ENCODE data around the gene STAC3.
"Not testable (repeated sequence)": the region's sequence is repeated elsewhere in the genome, so short reads cannot be mapped to it uniquely, and the experiment has no call there.

The STAC3 gene

DNA sequence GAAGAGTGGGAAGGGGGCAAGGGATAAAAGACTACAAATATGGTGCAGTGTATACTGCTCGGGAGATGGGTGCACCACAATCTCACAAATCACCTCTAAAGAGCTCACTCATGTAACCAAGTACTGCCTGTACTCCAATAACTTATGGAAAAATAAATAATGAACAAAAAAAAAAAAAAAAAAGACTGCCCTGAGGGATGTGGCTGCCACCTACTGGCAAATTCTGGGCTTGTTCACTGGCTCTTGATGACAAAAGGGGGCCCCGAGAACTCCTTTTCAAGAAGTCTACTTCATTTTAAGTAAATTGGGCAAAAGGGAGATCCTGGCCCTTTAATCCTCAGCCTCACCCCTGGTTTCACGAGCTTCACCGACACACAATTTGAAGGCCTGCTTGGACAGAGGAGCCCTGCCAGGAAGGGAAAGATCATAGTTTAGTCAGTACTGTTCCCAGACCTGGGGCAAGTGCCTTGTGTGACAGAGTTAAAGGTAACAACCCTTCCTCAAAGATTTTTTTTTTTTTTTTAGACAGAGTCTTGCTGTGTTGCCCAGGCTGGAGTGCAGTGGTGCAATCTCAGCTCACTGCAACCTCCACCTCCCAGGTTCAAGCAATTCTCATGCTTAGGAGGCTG, 26.1 kb upstream of the STAC3 start:
- DNase-seq (ENCODE audit: low spot score): no peak
- in situ Hi-C loops (cut with MboI; ENCODE audit: low pct_unique_long_range_greater_than_20kb, low sequenced_read_pairs, unreplicated experiment): no loop called here
- TF ChIP-seq, protein P1, sequence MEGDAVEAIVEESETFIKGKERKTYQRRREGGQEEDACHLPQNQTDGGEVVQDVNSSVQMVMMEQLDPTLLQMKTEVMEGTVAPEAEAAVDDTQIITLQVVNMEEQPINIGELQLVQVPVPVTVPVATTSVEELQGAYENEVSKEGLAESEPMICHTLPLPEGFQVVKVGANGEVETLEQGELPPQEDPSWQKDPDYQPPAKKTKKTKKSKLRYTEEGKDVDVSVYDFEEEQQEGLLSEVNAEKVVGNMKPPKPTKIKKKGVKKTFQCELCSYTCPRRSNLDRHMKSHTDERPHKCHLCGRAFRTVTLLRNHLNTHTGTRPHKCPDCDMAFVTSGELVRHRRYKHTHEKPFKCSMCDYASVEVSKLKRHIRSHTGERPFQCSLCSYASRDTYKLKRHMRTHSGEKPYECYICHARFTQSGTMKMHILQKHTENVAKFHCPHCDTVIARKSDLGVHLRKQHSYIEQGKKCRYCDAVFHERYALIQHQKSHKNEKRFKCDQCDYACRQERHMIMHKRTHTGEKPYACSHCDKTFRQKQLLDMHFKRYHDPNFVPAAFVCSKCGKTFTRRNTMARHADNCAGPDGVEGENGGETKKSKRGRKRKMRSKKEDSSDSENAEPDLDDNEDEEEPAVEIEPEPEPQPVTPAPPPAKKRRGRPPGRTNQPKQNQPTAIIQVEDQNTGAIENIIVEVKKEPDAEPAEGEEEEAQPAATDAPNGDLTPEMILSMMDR (IDR thresholded peaks at IDR 0.05; ENCODE audit: extremely low read depth, insufficient read depth, missing control alignments): peak; percentile 33

DNA sequence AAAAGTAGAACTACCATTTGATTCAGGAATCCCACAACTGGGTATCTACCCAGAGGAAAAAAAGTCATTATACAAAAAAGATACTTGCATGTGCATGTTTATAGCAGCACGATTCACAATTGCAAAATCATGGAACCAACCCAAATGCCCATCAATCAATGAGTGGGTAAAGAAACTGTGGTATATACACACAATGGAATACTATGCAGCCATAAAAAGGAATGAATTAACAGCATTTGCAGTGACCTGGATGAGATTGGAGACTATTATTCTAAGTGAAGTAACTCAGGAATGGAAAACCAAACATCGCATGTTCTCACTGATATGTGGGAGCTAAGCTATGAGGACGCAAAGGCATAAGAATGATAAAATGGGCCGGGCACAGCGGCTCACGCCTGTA, 25.2 kb upstream of the STAC3 start:
- DNase-seq (ENCODE audit: low spot score); in situ Hi-C loops (cut with MboI; ENCODE audit: low pct_unique_long_range_greater_than_20kb, low sequenced_read_pairs, unreplicated experiment): not testable (repeated sequence)

DNA sequence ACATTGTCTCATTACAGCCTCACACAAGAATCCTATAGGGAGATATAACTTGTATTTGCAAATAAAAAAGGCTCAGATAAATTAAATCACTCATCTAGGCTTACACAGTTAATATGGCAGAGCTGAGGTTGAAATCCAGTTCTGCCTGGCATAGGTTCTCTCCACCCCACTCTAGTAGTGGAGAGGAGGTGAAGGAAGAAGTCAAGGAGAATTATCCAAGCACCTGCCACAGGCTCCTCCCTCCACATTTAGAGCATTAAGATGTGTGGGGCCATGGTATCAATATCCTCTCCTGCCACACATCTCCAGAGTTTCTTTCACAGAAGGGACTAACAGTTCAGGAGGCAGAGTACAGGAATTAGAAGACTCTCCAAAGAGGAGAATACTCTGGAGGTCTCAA, 22.5 kb upstream of the STAC3 start:
- TF ChIP-seq, protein P1 (IDR thresholded peaks at IDR 0.05; ENCODE audit: extremely low read depth, insufficient read depth, missing control alignments): no peak
- in situ Hi-C loops (cut with MboI; ENCODE audit: low pct_unique_long_range_greater_than_20kb, low sequenced_read_pairs, unreplicated experiment): no loop called here
- DNase-seq (ENCODE audit: low spot score): no peak

DNA sequence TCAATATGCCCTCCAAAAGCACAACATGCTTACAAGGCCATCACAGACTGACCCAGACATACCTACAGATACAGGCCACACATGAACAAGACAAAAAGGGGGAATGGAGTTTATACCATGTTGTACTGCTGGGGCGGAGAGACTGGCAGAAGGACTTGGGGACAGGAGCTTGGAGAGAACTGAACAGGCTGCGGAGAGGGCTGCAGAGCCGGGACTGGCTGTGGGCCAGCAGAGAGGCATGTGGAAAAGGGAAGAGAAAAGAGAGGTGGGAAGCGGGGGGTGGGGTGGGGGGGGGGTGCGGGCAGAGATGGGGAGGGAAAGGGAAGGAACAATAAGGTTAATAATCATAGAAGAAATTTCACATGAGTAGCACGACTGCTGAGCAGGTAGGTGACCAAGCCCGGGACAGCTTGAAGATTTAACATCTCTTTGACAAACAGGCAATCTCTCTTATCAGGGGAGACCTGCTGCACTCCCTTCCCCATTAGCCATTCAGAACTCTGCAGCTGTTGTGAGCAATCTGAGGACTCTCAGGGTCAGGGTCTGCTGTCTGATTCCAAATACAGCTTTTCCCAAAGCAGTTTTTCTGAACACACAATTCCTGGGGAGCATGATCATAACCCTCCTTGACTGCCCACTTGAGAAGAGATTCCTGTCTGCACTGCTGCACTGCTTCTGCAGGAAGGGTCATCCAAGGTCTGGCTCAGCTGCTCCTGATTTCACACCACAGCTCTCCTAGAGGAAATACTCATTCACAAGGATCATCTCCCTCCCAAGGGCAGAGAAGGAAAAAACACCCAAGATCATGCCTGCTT, 21.6 kb upstream of the STAC3 start:
- DNase-seq (ENCODE audit: low spot score): no peak
- in situ Hi-C loops (cut with MboI; ENCODE audit: low pct_unique_long_range_greater_than_20kb, low sequenced_read_pairs, unreplicated experiment): no loop called here
- TF ChIP-seq, protein P1 (IDR thresholded peaks at IDR 0.05; ENCODE audit: extremely low read depth, insufficient read depth, missing control alignments): no peak

DNA sequence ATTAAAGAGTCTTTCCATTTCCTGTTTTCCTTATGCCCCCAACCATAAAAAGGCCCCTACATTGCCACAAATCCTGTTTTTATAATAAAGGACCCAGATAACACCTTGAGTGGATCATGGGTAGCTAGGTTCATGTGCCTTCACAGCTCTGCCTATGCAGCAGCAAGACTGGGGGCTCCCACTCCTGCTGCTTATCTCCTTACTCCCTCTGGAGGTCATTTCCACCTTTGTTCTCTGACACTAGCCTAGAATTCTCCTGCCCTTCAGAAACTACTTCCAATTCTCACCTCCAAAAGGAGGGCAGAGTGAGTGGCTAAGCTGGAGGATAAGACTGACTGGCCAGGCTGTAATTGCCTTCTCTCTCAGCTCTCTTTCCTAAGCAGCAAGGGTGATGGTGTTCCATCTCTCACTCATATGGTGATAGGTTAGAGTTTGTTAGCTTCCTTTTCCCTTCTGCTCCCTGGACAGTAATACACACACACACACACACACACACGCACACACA, 20.0 kb upstream of the STAC3 start:
- in situ Hi-C loops (cut with MboI; ENCODE audit: low pct_unique_long_range_greater_than_20kb, low sequenced_read_pairs, unreplicated experiment): no loop called here
- no peak for DNase-seq (ENCODE audit: low spot score)
- TF ChIP-seq, protein P1 (IDR thresholded peaks at IDR 0.05; ENCODE audit: extremely low read depth, insufficient read depth, missing control alignments): no peak

DNA sequence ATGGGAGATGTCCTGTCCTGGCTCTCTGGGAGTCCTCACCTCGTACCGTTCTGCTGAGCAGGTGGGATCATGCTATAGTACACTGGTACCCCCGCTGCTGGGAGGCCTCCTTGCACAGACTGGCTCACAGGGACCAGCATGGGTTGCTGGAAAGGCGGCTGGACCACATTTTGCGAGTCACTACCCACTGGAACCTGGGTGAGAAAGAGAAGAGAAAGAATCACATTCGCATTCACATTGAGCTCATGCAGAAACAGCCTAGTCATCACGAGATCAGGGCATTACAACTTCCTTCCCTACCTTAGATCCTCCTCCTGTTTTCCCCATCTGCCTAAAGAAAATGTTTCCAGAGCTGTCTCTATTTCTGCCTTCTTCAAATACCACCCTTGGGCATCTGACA, 17.3 kb upstream of the STAC3 start:
- TF ChIP-seq, protein P1 (IDR thresholded peaks at IDR 0.05; ENCODE audit: extremely low read depth, insufficient read depth, missing control alignments): no peak
- no peak for DNase-seq (ENCODE audit: low spot score)
- in situ Hi-C loops (cut with MboI; ENCODE audit: low pct_unique_long_range_greater_than_20kb, low sequenced_read_pairs, unreplicated experiment): loop anchor here (10.0 kb wide), 1 partner anchor 187 kb away; the partner anchor contains the start of genes GLI1 and INHBE

DNA sequence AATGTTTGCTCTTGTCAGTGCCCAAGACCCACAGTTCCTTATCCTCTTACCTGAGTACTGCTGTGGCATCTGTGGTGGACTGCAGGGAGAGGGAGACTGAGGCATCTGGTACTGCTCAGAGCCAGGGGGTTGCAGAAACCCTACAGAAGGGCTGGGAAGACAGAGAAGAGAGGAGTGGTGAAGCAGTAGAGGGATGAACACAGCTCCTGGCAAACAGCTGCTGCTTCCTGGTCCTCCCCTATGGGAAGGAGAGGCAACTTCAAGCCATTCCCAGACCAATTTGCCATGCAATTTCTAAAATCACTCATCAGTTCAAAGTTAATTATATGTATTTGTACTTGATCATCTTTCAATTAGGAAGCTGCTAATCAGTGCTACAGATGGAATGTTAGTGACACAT, 15.7 kb upstream of the STAC3 start:
- TF ChIP-seq, protein P1 (IDR thresholded peaks at IDR 0.05; ENCODE audit: extremely low read depth, insufficient read depth, missing control alignments): no peak
- DNase-seq (ENCODE audit: low spot score): no peak
- in situ Hi-C loops (cut with MboI; ENCODE audit: low pct_unique_long_range_greater_than_20kb, low sequenced_read_pairs, unreplicated experiment): loop anchor here (10.0 kb wide), 1 partner anchor 188 kb away; the partner anchor contains the start of genes GLI1 and INHBE
